Measurements from ENCODE around the gene SND1. TPM values are rescaled to one million over a fixed set of nuclear protein-coding genes. Genes with fewer than 3 reads are reported as not detected.

SND1 gene
- total RNA-seq, 2 donors from 2014 or later, result 146 to 155 TPM

DNA sequence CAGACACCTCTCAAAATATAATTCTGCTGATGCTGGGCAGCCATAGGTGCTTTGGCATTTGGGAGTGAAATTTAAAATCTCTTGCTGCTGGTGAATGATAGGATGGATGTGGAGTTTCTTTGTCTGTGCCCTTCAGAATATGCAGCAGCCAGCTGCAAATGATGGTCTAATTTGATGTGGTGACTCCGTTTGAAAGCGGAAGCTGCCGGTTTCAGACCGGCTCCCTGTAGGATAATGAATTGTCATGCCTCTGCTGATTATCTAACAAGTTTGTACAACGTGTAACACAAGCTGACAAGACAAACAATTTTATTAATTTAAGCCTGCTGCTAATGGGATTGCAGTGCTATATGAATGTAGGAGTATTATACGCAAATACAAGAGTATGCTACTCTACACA lies 103.5 kb downstream of the SND1 start:
- Histone ChIP-seq H3K27ac (no peak overlapping the region), H3K27me3 (no peaks in the 10 kb centered on the region), H3K4me3 (no peak overlapping the region), H3K36me3 (replicated peaks in 1 of 2; ENCODE audit: insufficient read depth in 1 of 2, low read depth in 2 of 2) (no peaks in the 10 kb centered on the region), H3K4me1 (peaks cover 46% of the 10 kb centered on the region), H3K9me3 (no peaks in the 10 kb centered on the region)
- DNase-seq, result no peak
- WGBS, 2 donors, result 77 to 83% methylated on average over 6 of the region's 6 CpGs
- no peak for ATAC-seq
- TF ChIP-seq, protein P1, sequence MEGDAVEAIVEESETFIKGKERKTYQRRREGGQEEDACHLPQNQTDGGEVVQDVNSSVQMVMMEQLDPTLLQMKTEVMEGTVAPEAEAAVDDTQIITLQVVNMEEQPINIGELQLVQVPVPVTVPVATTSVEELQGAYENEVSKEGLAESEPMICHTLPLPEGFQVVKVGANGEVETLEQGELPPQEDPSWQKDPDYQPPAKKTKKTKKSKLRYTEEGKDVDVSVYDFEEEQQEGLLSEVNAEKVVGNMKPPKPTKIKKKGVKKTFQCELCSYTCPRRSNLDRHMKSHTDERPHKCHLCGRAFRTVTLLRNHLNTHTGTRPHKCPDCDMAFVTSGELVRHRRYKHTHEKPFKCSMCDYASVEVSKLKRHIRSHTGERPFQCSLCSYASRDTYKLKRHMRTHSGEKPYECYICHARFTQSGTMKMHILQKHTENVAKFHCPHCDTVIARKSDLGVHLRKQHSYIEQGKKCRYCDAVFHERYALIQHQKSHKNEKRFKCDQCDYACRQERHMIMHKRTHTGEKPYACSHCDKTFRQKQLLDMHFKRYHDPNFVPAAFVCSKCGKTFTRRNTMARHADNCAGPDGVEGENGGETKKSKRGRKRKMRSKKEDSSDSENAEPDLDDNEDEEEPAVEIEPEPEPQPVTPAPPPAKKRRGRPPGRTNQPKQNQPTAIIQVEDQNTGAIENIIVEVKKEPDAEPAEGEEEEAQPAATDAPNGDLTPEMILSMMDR (IDR thresholded peaks at IDR 0.05), result no peak
- no peak for TF ChIP-seq POLR2A (IDR thresholded peaks at IDR 0.05)
- intact Hi-C loops (cut with DNase I), result no loop called here

DNA sequence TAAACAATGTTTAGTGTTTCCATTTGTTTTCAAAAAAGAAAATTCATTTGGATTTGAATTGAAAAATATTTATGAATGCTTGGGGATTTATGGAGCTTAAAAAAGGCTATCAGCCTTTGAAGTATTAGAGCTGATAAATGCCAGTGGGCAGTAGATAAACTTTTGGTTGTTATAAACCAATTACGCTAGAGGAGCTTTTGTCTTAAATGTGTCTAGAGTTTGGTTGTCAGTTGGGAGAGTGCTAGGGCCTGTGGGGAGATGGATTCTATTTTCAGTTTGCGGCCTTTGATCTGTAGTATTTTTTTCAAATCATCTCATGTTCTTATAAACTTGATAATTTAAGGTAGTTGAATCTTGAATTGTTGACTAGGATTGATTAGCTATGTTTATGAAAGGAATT lies 104.0 kb downstream of the SND1 start:
- intact Hi-C loops (cut with DNase I), result no loop called here
- no peak overlapping the region for H3K4me3 ChIP-seq
- no peaks in the 10 kb centered on the region for H3K27me3 ChIP-seq
- peaks cover 49% of the 10 kb centered on the region for H3K4me1 ChIP-seq
- DNase-seq, result no peak
- no peaks in the 10 kb centered on the region for H3K9me3 ChIP-seq
- no peak overlapping the region for H3K27ac ChIP-seq
- no peak for TF ChIP-seq POLR2A (IDR thresholded peaks at IDR 0.05)
- TF ChIP-seq, protein P1 (IDR thresholded peaks at IDR 0.05), result no peak
- H3K36me3 ChIP-seq (replicated peaks in 1 of 2; ENCODE audit: insufficient read depth in 1 of 2, low read depth in 2 of 2), result no peaks in the 10 kb centered on the region
- WGBS, 2 donors, result 72 to 74% methylated on average over 2 of the region's 2 CpGs
- ATAC-seq, result no peak

DNA sequence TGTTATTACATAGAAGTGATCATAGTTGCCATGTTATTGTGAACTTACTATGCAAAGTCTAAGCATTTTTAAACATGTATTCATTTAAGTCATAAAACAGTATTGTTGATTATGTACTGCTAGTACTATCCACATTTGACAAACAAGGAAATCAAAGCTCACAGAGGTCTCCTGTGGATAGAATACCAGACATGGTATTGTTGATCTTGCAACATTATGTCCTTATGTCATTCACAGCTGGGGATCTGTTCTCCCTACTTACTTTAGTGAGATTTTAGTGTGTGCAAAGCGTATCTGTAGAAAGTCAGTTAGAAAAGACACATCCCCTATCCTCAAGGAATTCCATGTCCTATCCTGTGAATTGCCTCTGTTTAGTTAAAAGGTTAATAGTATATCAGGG lies 106.1 kb downstream of the SND1 start:
- intact Hi-C loops (cut with DNase I), result no loop called here
- Histone ChIP-seq H3K4me3 (no peak overlapping the region), H3K36me3 (replicated peaks in 1 of 2; ENCODE audit: insufficient read depth in 1 of 2, low read depth in 2 of 2) (no peaks in the 10 kb centered on the region), H3K27me3 (no peaks in the 10 kb centered on the region), H3K27ac (no peak overlapping the region), H3K4me1 (peaks cover 40% of the 10 kb centered on the region), H3K9me3 (no peaks in the 10 kb centered on the region)
- ATAC-seq, result no peak
- TF ChIP-seq POLR2A (IDR thresholded peaks at IDR 0.05), result no peak
- TF ChIP-seq, protein P1 (IDR thresholded peaks at IDR 0.05), result no peak
- DNase-seq, result no peak
- WGBS, 2 donors, result 100% methylated on average over 1 of the region's 1 CpG

DNA sequence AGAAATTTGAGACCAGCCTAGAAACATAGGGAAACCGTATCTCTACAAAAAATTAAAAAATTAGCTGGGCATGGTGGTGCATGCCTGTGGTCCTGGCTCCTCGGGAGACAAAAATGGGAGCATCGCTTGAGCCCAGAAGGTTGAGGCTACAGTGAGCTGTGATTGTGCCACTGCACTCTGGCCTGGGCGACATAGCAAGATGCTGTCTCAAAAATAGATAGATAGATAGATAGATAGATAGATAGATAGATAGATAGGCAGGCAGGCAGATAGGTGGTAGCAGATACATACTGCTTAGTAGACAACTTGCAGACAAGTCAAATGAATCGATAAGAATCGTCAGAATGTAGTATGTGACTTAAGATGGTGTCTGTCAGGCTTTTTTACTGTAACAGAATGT lies 106.9 kb downstream of the SND1 start:
- ATAC-seq (no peak), DNase-seq (no peak)
- WGBS, 2 donors, result 90% methylated on average over 6 of the region's 6 CpGs
- intact Hi-C loops (cut with DNase I), result no loop called here
- TF ChIP-seq, protein P1 (IDR thresholded peaks at IDR 0.05), result no peak
- no peak for TF ChIP-seq POLR2A (IDR thresholded peaks at IDR 0.05)
- H3K9me3 ChIP-seq, result no peaks in the 10 kb centered on the region
- H3K27ac ChIP-seq, result no peak overlapping the region
- H3K4me3 ChIP-seq, result no peak overlapping the region
- H3K4me1 ChIP-seq, result peaks cover 40% of the 10 kb centered on the region
- no peaks in the 10 kb centered on the region for H3K36me3 ChIP-seq (replicated peaks in 1 of 2; ENCODE audit: insufficient read depth in 1 of 2, low read depth in 2 of 2)
- H3K27me3 ChIP-seq, result no peaks in the 10 kb centered on the region

DNA sequence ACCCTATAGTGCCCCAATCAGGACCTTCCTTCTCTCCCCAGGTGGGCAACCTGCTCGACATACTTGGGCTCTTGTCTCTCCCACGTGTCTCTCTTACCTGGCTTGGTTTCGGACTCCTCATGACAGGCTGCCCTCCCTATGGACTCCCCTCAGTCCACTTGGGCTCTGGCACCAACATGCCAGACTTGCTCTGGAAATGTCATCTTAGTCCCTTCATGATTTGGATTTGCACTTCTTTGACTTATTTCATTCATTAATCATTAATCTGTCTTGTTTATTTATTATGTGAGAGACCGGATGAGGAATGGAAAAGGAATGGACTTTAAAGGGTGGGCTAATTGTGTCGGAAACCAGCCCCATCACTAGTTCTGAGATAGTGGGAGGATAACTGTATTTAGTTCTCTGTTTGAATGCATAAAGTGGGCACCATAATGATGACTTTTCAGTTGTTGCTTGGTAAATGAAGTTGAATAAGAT lies 108.0 kb downstream of the SND1 start:
- Histone ChIP-seq H3K9me3 (no peaks in the 10 kb centered on the region), H3K4me3 (no peak overlapping the region), H3K36me3 (replicated peaks in 1 of 2; ENCODE audit: insufficient read depth in 1 of 2, low read depth in 2 of 2) (no peaks in the 10 kb centered on the region), H3K27ac (peak overlapping the region in 1 of 4 donors; percentile 17), H3K4me1 (peaks cover 40% of the 10 kb centered on the region), H3K27me3 (no peaks in the 10 kb centered on the region)
- DNase-seq (no peak), ATAC-seq (no peak)
- WGBS, 2 donors, result 52 to 59% methylated on average over 5 of the region's 5 CpGs
- TF ChIP-seq, protein P1 (IDR thresholded peaks at IDR 0.05), result no peak
- TF ChIP-seq POLR2A (IDR thresholded peaks at IDR 0.05), result no peak
- intact Hi-C loops (cut with DNase I), result no loop called here

Measured in body of pancreas (tissue), 4 donors.